ENCODE data around the gene SYCP3. TPM values are rescaled to one million over a fixed set of nuclear protein-coding genes. Genes with fewer than 3 reads are reported as not detected.

SYCP3 gene
- total and polyA plus RNA-seq, 5 donors from 2014 or later = 0.03 to 0.27 (median 0.23) TPM; not detected in 2

Other genes starting within 250 kb of the SYCP3 start
- gene MYBPC1, start 144.5 kb downstream of the SYCP3 start, total RNA-seq = not detected
- not detected for gene MYBPC1, start 144.5 kb downstream of the SYCP3 start, polyA plus RNA-seq
- 9.1 TPM for gene CHPT1, start 41.8 kb downstream of the SYCP3 start, total RNA-seq
- gene CHPT1, start 41.8 kb downstream of the SYCP3 start, polyA plus RNA-seq = 10 to 100 TPM in 3 of 4 donors, 1 to 10 TPM in 1; 2.8 to 15.3 (median 12.1) TPM
- 53.6 TPM for gene GNPTAB, start 91.5 kb upstream of the SYCP3 start, total RNA-seq
- gene GNPTAB, start 91.5 kb upstream of the SYCP3 start, polyA plus RNA-seq = 10 to 100 TPM; 25.8 to 36.8 (median 30.6) TPM
- gene DRAM1, start 138.1 kb upstream of the SYCP3 start, total RNA-seq = 3.5 TPM
- 1 to 10 TPM; 2.6 to 4.7 (median 3.7) TPM for gene DRAM1, start 138.1 kb upstream of the SYCP3 start, polyA plus RNA-seq

All from CD4-positive, CD25-positive, alpha-beta regulatory T cell (primary cell).